ENCODE results near the gene OSGIN1.

Gene OSGIN1, protein sequence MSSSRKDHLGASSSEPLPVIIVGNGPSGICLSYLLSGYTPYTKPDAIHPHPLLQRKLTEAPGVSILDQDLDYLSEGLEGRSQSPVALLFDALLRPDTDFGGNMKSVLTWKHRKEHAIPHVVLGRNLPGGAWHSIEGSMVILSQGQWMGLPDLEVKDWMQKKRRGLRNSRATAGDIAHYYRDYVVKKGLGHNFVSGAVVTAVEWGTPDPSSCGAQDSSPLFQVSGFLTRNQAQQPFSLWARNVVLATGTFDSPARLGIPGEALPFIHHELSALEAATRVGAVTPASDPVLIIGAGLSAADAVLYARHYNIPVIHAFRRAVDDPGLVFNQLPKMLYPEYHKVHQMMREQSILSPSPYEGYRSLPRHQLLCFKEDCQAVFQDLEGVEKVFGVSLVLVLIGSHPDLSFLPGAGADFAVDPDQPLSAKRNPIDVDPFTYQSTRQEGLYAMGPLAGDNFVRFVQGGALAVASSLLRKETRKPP

DNA sequence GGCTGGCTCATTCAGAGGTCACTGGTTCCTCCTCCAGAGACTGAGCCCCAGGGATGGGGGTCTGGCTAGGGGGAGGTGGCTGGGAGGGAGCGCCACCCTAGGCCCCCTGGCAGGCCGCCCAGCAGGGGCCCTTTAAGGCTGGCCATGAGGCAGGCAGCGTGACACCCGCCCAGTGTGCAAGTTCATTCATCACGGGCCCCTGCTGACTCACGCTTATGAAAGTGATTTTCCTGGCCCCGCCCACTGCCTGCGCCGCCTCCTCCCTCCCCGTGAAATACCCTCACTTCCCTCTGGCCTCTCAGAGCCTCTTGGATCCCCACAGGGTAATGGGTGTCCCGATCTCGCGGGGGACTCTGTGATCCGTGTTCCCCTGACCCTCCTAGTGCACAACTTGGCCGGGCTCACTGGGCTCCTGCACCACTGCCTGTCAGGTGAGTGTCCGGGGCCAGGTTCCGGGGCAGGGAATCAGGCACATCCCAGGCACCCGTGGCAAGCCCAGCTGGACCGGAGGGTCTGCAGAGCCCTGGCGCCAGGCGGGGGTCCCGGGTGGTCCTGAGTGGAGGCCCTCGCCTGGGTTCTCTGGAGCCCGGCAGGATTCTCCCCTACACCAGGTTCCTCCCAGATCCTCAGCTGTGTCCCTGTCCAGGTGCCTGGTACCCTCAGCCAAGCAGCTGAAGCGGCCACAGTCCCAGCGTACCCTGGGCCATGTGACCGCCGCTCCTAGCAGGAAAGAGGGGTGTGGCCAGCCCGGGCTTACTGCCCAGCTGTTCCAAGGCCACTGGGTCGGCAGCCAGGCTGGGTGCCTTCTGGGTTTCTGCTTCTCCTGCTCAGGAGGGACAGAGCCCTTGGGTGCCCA, at the start of gene OSGIN1:
Gene OSGIN1 (plus strand): TSS at position 301 of the 856 bp plus-strand sequence. CDS start 4,432 bp downstream, outside the sequence.
- peak; percentile 55 to 79 for DNase-seq (ENCODE audit: low read depth in 2 of 2)

DNA sequence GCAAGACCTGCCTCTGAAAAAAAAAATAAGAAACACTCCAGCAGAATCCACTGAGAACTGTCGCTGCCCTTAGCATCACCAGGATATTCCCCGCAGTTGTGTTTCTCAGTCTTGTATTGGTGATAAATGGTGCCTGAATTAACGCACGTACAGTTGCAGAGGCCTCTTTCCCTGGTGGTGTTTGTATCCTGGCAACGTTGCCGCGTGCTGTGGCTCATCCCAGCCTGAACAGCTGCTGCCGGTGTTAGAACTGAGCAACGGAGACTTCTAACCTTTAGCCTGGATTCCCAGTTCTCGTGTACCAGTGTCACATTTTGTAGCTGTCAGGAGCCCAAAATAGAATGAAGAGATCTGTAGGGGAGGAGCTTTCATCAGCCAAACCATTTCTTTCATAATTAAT, 49.3 kb upstream of the OSGIN1 start:
- no peak for DNase-seq (ENCODE audit: low read depth in 2 of 2)

DNA sequence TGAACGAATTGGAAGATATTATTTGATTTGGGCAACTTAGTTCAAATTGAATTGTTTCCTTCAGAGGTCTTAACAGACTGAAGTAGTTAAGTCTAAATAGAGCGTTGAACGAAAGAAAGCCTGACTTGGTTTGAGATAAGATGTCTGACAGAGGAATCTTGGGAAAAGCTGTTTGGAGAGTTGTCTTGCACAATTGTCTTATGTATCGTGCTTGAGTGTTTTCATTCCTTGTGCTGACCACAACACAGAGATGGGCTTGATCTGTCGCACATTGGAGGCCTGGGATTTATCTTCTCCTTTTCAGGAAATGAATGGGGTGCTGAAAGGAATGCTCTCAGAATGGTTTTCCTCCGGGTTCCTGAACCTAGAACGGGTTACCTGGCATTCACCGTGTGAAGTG, 46.4 kb upstream of the OSGIN1 start:
- no peak for DNase-seq (ENCODE audit: low read depth in 2 of 2)

DNA sequence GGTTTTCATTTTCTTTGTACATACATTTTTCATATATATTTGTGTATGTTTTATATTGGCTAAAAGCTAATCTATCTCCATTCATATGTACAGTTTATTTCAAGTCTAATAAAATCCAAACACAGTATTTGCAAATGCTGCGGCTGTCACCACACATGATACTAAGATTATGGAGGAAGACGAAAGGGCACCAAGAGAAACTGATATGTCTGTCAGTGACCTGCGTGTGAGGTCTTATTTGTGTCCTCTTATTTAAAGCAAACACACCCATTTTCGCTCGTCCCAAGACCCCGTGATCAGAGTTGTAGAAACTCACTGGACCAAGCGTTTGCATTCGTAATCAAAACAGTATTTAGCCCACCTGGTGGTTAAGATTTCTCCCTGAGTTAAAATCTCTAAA, 45.9 kb upstream of the OSGIN1 start:
- no peak for DNase-seq (ENCODE audit: low read depth in 2 of 2)

DNA sequence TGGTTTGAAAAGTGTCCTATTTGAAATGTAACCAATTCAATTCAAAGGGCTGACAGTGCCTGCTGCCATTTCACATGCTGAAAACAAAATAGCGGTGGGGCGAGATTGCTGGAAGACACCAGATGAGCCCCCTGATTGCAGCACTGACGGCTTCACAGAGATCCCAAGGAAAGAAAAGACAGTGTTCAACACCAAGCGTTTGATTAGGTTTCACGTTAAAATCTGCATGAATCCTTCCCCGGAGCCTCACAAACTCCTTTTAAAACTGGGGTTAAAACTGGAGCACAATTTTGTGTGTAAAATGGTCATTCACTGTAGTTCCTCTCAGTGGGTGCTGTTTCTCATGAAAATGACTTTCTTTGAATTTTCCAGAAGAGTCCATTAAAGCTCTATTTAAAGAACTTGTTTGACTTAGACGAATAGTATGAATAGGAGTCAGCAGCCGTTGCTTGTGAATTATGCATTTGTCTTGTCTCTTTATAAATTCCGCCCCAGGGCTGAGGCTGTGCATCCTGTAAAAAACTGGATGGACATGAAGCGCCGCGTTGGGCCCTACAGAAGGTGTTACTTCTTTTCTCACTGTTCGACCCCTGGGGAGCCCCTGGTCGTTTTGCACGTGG, 45.3 kb upstream of the OSGIN1 start:
- no peak for DNase-seq (ENCODE audit: low read depth in 2 of 2)

DNA sequence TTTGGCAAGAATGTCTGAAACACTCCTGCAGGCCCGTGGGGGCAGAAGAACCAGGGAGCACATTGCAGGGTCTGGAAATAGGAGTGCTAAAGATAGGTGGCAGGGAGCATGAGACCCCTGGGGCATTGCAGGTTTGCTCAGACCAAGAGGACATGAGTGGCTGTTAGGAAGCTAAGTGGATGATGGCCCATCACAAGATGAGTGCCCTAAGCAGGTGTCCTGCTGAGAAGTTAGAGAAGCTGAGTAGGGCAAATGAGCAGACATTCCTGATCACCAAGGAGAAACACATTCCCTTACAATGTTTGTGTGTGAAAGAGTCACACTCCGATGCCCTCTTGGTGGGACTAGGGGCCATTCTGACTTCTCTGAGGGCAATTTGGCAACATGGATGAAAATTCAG, 44.2 kb upstream of the OSGIN1 start:
- DNase-seq (ENCODE audit: low read depth in 2 of 2): no peak

DNA sequence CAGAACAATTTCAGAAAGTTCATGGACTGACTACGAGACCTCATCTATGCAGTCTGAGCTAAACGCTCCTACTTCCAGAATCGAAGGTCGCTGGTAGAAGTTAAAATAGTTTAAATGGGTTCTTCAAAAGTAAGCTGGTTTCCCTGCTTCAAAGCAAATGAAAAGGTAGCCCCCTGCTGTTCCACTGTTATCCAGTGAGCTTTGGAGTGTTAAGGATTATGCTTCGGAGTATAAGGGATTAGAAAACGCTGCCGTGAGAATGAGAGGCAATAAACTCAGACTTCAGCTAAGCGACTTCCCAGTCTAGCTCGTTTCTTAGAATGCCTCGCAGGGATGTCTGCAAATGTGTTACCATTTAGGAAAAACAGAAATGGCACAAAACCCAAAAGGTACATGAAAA, 41.8 kb upstream of the OSGIN1 start:
- DNase-seq (ENCODE audit: low read depth in 2 of 2): no peak

DNA sequence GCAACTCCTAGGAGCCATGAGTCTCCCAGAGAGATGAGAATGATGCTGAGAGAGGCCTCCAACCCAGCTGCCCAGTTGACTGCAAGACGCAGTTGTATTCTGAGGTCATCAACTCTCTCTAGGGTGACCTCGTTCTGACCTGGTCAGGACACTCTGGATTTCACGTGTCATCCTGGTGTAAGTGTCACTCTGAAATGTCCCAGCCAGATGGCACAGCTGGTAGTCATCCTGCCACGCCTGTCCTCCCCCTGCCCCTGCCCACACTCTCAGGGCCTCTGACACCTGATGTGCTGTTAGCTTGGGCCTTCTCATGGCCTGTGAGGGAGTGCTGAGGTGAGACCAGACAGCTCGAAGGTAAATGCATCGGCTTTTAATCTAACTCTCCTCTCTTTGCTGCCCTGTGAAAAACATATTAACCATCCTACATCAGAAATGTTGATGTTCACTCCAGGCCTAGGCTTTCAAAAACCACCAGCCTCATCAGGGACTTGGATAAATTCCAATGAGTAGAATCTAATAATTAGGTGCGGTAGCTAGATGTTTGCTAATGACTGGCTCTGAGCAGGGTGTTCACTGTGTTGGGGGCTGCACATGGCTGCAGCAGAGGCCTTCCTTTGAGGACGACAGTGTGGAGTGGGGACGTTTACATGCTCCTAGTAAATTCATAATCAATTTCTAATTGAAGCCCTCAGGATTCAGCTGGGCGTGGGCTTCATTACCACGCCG, 40.4 kb upstream of the OSGIN1 start:
- DNase-seq (ENCODE audit: low read depth in 2 of 2): no peak

DNA sequence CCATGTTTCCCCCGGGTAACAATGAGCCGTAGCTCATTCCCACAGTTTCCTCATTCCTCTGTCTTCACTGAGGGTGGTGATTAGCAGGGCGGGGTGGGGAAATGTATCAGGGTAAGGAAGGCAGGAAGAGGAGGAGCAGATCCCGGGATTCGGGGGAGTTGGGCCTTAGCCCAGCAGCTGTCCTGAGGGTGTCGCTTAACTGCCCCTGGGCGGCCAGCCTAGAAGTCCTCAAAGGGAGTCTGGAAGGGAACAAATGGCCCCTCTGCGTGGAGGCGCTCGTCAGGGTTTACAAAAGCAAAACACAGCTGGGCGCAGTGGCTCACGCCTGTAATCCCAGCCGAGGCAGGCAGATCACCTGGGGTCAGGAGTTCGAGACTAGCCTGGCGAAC, 39.8 kb upstream of the OSGIN1 start:
- no peak for DNase-seq (ENCODE audit: low read depth in 2 of 2)

DNA sequence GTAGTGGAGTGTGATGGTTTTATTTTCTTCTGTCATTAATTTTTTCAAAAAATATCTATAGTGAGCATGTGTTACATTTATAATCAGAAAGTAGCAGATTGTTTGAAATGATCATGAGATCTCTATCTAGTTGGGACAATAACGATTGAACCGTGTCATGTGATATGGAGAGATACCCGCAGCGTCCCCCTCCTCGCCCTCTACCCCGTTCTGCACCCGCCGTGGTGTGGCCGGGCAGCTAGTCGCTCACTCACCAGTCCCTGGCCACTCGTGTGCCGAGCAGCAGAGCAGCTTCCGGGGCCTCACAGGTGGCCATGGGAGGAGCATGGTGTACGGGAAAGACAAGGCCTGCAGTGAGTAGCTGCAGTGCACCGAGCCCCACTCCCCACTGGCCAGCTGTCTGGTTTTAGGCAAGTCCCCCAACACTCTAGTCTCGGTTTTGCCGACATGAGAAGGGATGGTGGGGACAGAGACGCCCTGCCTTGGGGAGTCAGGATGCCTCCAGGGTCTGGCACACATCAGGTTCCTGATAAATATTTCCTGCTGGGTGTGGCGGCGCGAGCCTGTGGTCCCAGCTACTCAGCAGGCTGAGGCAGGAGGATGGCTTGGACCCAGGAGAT, 38.8 kb upstream of the OSGIN1 start:
- no peak for DNase-seq (ENCODE audit: low read depth in 2 of 2)

DNA sequence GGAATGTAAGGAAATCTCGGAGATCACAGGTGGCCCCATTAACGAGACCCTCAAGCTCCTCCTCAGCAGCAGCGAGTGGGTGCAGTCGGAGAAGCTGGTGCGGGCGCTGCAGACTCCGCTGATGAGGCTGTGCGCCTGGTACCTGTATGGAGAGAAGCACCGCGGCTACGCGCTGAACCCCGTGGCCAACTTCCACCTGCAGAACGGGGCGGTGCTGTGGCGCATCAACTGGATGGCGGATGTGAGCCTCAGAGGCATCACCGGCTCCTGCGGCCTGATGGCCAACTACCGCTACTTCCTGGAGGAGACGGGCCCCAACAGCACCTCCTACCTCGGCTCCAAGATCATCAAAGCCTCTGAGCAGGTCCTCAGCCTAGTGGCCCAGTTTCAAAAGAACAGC, 38.0 kb upstream of the OSGIN1 start:
- no peak for DNase-seq (ENCODE audit: low read depth in 2 of 2)

DNA sequence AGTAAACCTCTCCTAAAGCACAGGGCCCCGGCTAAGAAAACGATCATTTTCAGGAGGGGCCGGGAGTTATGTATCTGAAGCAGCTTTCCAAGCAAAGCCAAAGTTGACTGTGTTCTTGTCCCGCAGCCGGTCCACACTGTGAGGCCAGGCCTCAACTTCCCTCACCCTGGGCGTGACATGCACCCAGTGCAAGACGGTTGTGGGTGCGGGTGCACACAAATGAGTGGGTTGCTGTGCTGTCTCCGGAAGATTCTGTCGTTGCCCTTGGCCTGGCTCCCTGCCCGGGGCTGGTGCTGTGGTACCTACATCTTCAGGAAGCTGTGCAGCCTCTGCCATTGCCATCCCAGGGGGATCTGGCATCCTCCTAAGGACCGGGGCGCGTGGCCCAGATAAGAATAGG, 37.5 kb upstream of the OSGIN1 start:
- no peak for DNase-seq (ENCODE audit: low read depth in 2 of 2)

DNA sequence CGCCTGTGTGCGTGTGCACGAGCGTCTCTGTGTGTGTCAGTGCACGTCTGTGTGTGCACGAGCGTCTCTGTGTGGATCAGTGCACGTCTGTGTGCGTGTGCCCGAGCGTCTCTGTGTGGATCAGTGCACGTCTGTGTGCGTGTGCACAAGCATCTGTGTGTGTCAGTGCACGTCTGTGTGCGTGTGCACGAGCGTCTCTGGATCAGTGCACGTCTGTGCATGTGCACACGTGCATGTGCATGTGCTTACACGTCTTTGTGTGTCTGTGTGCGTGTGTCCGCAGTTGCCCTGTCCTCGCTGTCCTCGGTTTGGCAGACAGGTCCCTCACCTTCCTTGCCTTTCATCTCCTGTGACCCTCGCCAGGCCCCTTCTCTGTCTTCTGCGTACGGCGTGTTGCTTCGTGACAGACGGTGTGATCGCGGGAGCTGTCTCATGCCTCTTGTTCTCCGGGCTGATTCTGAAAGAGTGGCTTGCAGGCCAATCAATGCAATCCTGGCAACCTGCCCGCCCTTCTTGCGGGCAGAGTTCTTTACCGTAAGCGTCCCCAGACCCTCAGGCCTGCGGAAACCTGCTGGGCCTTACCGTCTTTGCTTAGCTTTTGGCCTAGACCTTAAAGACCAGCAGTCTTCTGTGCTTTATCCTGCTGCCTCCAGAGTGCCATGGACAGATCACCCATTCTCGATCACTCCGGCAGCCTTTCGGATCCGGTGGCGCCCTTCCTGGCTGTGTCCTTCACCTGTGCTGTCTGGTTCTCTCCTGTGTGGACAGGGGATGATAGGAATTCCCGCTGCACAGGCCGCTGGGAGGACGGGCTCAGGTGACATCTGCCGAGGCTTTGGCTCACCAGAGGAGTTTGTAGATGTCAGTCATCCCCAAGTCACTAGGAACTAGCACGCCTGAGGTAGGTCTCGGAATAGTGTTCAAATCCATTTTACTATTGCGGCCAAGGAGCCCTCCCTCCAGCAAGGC, 35.6 kb upstream of the OSGIN1 start:
- DNase-seq (ENCODE audit: low read depth in 2 of 2): no peak

DNA sequence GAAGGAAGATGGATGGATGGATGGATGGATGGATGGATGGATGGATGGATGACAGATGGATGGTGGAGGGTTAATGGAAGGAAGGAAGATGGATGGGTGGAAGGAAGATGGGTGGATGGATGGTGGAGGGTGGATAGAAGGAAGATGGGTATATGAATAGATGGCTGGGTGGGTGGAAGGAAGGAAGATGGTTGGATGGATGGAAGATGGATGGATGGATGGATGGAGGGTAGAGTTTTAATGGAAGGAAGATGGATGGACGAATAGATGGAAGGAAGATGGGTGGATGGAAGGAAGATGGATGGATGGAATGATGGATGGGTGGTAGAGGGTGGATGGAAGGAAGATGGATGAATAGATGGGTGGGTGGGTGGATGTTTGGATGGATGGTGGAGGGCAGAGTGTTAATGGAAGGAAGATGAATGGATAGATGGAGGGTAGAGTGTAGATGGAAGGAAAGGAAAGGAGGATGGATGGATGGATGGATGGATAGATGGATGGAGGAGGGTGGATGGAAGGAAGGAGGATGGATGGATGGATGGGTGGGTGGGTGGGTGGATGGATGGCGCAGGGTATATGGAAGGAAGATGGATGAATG, 32.0 kb upstream of the OSGIN1 start:
- DNase-seq (ENCODE audit: low read depth in 2 of 2): no peak

DNA sequence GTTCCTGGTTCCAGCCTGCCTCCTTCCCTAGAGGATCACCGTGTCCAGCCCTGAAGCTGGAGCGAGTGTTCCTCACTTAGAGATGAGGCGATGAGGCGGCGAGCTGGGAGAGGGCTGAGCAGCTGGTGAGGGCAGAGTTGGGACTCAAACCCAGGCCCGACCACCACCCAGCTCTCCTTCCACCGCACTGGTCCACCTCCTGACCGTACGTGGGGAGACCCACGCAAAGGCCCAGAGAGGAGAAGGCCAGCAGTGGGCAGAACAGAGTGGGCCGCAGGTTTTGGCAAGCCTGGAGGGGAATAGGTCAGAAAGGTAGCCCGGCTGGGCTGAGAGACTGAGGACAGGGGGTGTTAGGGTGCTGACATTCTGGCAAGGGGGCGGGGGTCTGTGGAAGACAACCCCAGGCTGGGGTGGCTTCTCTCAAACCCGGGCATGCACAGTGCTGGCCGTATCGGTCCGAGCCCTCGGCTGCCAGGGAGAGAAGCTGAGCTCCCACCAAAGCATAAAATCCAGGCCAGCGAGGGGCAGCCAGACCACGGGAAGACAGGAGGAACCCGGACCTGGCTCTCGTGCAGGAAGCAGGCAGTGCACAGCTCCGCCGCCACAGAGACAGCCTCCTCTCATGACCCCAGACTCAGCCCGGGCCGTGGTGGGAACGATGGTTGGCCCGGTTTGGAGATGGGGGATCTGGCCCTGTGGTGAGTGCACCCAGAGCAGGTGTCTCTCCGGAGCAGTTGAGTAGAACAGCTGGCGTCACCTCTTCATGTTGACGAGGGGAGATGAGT, 29.3 kb upstream of the OSGIN1 start:
- DNase-seq (ENCODE audit: low read depth in 2 of 2): no peak

DNA sequence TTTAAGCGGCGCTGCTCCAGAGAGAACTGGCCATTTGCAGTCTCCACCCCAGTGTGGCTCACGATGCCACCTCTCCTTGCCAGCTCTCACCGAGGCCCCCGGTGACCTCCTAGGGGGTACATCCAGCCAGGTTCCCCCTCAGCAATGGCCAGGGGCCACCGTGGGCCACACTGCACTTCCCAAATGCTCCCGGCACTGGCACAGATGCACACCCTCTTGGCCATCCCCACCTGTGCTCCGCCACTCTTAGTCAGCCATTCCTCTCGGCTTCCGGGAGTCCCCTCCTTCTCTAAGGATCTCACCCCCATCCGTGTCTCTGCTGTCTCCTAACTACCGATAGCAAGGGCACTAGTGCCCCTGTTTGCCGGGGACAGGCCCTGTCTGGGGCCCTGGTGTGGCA, 28.4 kb upstream of the OSGIN1 start:
- no peak for DNase-seq (ENCODE audit: low read depth in 2 of 2)

DNA sequence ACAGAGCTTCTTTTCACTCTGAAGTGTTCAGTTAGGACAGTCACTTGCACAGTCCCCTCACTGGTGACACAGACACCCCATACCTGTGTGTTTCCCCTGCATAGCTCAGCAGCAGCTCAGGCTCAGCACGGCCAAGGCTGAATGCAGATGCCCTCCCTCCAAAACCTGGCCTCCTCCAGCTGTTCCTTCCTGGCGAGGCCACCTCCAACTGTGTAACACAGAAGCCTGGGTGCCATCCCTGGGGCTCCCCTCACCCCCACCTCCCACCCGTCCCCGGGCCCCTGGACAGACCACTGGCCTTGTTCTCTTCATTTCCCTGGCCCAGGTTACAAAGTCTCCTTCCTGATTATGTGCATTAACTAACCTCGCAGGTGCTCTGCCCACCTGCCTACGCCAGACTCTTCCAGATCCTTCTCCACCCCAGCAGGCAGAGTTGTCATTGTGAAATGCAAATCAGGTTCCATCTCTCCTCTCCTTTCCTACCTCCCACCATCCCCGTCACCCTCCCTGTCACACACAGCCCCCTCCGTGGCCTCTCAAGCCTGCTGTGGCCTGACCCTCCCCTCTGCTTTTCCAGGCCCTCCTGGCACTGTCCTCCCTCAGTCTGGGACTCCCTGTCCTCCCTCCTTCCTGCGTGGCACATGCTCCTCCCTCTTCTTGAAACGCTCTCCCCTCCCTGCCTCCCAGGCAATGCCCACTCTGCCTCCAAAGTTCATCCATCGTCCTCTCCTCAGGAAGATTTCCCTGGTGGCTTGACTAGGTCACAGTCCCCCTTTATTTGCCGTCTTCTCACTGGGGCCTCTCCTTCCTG, 27.7 kb upstream of the OSGIN1 start:
- DNase-seq (ENCODE audit: low read depth in 2 of 2): no peak

Data from stimulated activated CD4-positive, alpha-beta T cell treated with anti-CD3 and anti-CD28 coated beads, Interleukin-1b, Interleukin-23, amount 100 ng/mL, for 4 hours (primary cell).